HG02571 (cell line): ENCODE data around the gene GALNS.
"Not testable (repeated sequence)": the region's sequence is repeated elsewhere in the genome, so short reads cannot be mapped to it uniquely, and the experiment has no call there.

ENCODE experiments used
- ATAC-seq: cut with Tn5 transposase; IDR thresholded peaks from one replicate; pipeline ENCODE4 v1.9.1; 2021; ENCODE audit warnings: mild to moderate bottlenecking, moderate library complexity; ENCODE audit not compliant: unreplicated experiment

The GALNS gene

GRCh38 chr16:88807142-88807625 lies 49.6 kb downstream of the GALNS start:
- ATAC-seq, result no peak

DNA sequence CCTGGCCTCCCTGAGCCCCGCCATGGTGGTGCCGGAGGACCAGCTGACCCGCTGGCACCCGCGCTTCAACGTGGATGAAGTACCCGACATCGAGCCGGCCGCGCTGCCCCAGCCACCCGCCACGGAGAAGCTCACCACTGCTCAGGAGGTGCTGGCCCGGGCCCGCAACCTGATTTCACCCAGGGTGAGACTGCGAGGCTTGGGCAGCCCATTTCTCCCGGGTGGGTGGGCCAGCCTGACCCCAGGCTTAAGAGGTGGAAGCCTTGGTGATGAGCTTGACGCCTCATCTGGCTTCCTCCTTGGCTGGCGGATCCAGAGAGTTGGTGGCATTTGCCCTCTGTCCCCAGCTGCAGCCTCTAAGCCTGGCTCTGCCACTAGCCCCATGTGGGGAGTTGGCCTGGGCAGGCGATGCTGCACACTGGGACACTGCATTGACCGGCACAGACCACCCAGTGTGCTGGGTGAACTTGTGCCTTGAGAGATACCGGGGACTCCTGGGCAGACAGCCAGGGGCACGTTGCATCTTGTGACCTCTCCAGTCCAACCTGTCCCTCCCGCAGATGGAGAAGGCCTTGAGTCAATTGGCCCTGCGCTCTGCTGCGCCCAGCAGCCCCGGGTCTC lies 50.1 kb downstream of the GALNS start:
- ATAC-seq, result no peak

DNA sequence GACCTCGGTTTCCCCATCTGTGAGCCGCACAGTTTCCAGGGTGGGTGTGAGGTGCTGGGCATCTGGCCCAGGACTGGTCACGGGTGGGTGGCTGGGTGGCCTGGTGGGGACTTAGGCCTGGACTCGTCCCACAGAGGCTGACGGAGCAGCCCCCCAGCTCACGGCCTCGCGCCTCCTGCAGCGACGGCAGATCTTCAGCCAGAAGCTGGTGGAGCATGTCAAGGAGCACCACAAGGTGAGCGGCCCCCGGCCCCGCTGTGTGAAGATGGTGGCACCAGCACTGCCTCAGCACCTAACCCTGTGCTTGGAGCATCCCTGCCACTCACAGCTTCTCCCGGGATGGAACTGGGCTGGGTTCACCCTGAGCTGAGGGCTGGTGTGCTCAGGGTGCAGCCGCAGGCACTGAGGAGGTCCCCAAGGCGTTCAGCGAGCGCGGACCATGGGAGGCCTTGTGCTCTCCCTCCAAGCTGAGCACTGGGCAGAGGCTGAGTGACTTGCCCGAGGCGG lies 50.8 kb downstream of the GALNS start:
- ATAC-seq, result no peak

GRCh38 chr16:88805340-88805715 lies 51.4 kb downstream of the GALNS start:
- no peak for ATAC-seq

GRCh38 chr16:88804552-88805339 lies 52.0 kb downstream of the GALNS start:
- ATAC-seq, result no peak

DNA sequence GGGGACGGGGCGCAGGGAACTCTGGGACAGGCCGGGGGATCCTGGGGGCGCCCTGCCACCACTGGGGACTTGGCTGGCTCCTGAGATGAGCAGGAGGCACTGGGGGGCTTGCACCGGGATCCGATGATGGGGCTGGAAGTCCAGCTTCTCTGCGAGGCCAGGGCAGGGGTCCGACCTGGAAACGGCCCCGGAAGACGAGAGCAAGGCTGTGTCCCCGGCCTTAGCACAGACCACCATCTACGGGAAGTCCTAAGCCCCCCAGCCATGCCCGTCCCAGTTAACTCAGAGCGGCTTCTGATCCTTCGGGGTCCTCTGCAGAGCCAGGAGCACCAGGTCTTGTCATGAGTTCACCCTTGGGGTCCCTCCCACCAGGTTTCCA lies 52.6 kb downstream of the GALNS start:
- peak; percentile 2 for ATAC-seq

- peak; percentile 37 for ATAC-seq
Observed at GRCh38 chr16:88803264-88803987, 53.3 kb downstream of the GALNS start, which contains the start of gene CDT1. CDT1 (plus strand) TSS chr16:88803789; CDS start chr16:88803832, 43 bp downstream.

GRCh38 chr16:88800277-88800592 lies 56.5 kb downstream of the GALNS start:
- ATAC-seq, result no peak

- ATAC-seq, result no peak
Observed at GRCh38 chr16:88799569-88800276, 57.0 kb downstream of the GALNS start.

DNA sequence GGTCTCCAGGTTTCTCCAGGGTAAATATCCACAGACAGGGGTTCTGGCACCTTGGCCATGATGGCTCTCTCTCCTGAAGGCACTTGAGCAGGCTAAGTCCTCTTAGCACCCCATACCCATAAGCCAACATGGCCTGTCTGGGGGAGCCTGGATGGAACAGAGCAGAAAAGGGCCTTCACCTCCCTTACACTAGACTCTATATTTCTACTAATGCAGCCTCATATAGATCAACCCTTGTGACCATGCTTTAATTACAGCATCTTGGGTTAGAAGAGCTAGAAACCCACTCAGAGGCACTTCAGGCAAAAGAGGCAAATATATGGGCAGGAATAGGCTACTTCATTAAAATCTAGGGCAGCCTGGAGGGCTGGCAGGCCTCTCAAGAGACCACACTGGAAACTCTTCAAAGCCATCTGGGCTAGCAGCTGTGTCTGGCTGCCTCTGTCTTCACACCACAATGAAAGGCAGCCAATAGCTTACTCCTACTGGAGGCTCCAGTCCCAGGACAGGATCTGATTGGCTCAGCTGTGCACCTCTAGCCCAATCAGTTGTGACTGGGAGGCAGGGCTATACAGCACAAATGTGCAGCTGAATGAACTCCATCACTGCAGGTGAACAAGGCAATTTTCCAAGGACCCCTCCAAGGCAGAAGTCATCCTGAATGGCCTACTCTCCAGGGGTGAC lies 57.8 kb downstream of the GALNS start:
- no peak for ATAC-seq

GRCh38 chr16:88798073-88798472 lies 58.7 kb downstream of the GALNS start:
- ATAC-seq, result no peak

DNA sequence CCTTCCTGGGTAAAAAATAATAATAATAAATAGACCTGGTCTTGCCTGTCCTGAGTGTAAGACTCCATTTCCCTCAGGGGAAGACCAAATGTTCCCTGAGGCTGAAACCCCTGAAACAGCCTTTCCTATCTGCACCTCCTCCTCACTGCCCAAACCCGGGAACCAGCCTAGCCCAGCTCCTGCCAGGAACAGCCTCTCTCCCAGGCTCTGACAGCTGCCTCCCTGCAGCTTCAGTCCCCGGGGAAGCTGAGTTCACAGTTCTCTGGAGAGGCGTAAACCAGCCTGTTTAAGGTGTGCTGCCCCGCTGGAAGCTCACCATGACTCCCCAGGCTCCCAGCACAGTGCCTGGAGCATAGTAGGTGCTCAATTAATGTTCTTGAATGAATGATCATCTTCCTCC lies 60.5 kb downstream of the GALNS start:
- ATAC-seq, result no peak

GRCh38 chr16:88793251-88793954 lies 63.3 kb downstream of the GALNS start:
- no peak for ATAC-seq

DNA sequence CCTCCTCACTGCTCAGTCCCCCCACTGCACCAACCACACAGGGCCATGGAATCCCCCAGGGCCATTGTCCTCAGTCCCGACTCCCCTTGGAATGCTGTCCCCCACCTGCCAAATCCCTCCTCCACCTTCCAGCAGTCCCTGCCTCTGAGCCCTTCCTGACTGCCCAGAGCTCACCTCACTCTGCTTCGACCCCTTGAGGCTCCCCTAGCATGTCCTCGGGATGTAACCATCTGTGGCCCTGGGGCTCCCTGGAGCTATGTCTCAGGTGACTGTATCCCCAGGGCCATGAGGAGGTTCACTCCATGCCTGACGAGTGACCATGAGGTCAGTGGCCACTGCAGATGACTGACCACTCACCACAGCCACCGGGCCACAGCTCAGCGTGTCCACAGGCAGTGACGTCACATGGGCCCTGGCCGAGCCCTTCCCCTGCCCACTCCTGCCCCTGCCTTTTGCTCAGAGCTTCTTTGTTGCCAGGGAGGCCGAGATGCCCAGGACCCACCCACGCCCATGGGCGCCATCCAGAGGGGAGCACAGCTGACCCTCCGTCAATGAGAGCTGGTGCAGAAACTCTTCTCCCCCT lies 64.0 kb downstream of the GALNS start:
- ATAC-seq, result no peak

DNA sequence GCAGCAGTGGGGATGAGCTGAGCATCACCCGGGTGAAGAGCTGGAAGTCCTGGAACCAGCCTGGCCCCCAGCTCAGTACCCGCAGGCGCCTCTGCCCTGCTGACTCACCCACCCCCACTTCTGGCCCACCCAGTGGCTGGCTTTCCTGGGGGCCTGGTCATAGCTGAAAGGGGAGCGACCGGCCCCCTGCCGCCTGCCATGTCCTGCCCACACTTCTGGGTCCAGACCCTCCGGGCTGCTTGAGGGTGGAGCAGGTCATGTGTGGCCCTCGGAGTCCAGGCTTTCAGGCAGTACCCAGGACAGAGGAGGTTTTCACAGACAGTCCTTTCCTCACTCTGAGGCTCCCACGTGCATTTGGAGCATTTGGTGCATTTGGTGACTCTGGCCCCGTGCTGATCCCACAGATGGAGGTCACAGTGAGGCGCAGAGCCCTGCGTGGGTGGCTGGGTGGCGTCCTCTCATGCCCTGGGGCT lies 64.6 kb downstream of the GALNS start:
- no peak for ATAC-seq

DNA sequence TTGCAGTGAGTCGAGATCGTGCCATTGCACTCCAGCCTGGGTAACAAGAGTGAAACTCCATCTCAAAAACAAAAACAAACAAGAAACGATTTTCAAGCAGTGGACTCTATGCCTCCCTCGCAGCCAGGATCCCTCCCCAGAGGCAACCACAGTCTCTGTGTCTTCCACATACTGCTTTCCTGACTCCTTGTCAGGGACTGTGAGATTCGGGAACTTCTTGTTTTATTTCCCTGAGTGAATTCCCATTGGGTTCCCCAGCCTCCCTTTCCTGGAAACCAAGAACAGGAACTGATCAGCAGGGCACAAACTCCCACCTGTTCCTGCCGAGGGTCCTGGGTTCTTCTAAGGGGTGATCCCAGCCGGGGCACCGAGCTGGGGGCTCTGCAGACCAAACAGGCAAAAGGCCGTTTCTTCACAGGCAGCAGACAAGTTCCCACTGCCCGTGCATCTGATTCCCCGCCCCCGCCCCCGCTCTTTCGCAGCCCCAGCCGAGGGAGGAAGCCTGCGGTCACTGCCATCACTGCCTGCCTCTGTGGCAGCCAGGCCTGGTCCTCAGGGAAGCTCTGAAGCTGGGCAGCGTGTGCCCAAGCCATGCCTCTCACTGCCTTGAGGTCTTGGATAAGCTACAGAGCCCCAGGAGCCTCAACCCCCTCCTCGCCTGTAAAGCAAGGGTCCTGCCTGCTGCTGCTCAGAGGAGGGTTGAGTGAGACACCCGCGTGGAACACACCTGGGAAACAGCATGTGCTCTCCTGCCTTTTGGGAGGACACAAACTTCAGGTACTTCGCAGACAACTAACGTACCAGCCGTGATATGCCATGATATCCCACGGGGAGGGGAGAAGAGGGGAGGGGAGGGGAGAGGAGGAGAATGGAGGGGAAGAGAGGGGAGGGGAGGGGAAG lies 66.2 kb downstream of the GALNS start:
- no peak for ATAC-seq

- ATAC-seq, result no peak
Observed at GRCh38 chr16:88789594-88789993, 67.2 kb downstream of the GALNS start.

- not testable (repeated sequence) for ATAC-seq
Observed at GRCh38 chr16:88788749-88789148, 68.0 kb downstream of the GALNS start.
